SK-N-SH (cell line): Measurements from ENCODE around the gene LIMS2. TPM values are rescaled to one million over a fixed set of nuclear protein-coding genes. Genes with fewer than 3 reads are reported as not detected.

Experiments
- CTCF ChIA-PET: fragments of 300-600, 350-600 bp; formaldehyde crosslinking; extraction: SDS; loops from one replicate; lab custom pipeline; 2021; lab: Yijun Ruan, JAX
- POLR2A ChIA-PET: fragments of 350-600 bp; sonication (Branson Sonifier 250); formaldehyde crosslinking; extraction: SDS; loops from one replicate; lab custom pipeline; 2020; ENCODE audit warnings: antibody characterized with exemption, inconsistent platforms; lab: Yijun Ruan, JAX
- DNase-seq: peaks from one replicate; pipeline ENCODE4 v3.0.0; 2012
- H2AFZ ChIP-seq: fragments of 200-600 bp; sonication (generic); 2 replicates; pipeline ENCODE4 v1.8.1; 2016; ENCODE audit warnings: antibody characterized with exemption, mild to moderate bottlenecking, low read depth
- H3F3A ChIP-seq: fragments of 200-600 bp; sonication (generic); replicated peaks from 2 replicates; pipeline ENCODE3; 2016; ENCODE audit warnings: antibody characterized with exemption, mild to moderate bottlenecking; ENCODE audit not compliant: insufficient read depth
- H3K27ac ChIP-seq, 2 experiments: fragments of 200-500 bp in 1 of 2; fragments of 200-600 bp in 1 of 2; sonication (Bioruptor generic) in 1 of 2; sonication (generic), shearing (Covaris generic) in 1 of 2; 2 replicates each; pipeline versions ENCODE4 v1.5.1 to v1.6.1; 2014 to 2016; ENCODE audit warnings: low read depth in 2 of 2, inconsistent platforms in 1 of 2, low read length in 1 of 2, mild to moderate bottlenecking in 1 of 2, mixed read lengths in 1 of 2
- H3K27me3 ChIP-seq: fragments of 200-600 bp; sonication (generic), shearing (Covaris generic); 2 replicates; pipeline ENCODE4 v1.6.1; 2016; ENCODE audit warnings: mixed run types; ENCODE audit not compliant: insufficient read depth
- H3K36me3 ChIP-seq, 2 experiments: fragments of 200-500 bp in 1 of 2; fragments of 200-600 bp in 1 of 2; sonication (Bioruptor generic) in 1 of 2; sonication (generic) in 1 of 2; replicated peaks in 1 of 2; 2 replicates each; pipeline versions ENCODE3 to v1.5.1; 2014 to 2016; ENCODE audit warnings: low read length in 1 of 2, mild to moderate bottlenecking in 1 of 2; ENCODE audit not compliant: insufficient read depth in 2 of 2, control insufficient read depth in 1 of 2
- H3K4me1 ChIP-seq, 2 experiments: fragments of 200-500 bp in 1 of 2; fragments of 200-600 bp in 1 of 2; sonication (Bioruptor generic) in 1 of 2; sonication (generic), shearing (Covaris generic) in 1 of 2; 2 replicates each; pipeline versions ENCODE4 v1.5.1 to v1.6.1; 2014 to 2016; ENCODE audit warnings: low read depth in 1 of 2, low read length in 1 of 2, mixed run types in 1 of 2; ENCODE audit not compliant: insufficient read depth in 2 of 2, control insufficient read depth in 1 of 2
- H3K4me2 ChIP-seq: fragments of 200-600 bp; sonication (generic), shearing (Covaris generic); 2 replicates; pipeline ENCODE4 v1.6.1; 2017; ENCODE audit warnings: mixed run types
- H3K4me3 ChIP-seq, 2 experiments: fragments of 200-500 bp in 1 of 2; fragments of 200-600 bp in 1 of 2; sonication (Bioruptor generic) in 1 of 2; sonication (generic), shearing (Covaris generic) in 1 of 2; 2 replicates each; pipeline versions ENCODE4 v1.5.1 to v1.8.1; 2014 to 2016; ENCODE audit warnings: low read depth in 2 of 2, inconsistent platforms in 1 of 2, low read length in 1 of 2, mild to moderate bottlenecking in 1 of 2, mixed read lengths in 1 of 2, moderate library complexity in 1 of 2
- H3K79me2 ChIP-seq: fragments of 200-600 bp; sonication (generic); 2 replicates; pipeline ENCODE4 v1.8.1; 2017; ENCODE audit warnings: mild to moderate bottlenecking; ENCODE audit not compliant: insufficient read depth
- H3K9ac ChIP-seq: fragments of 200-600 bp; sonication (generic); 2 replicates; pipeline ENCODE4 v1.6.1; 2017; ENCODE audit warnings: mixed run types
- H3K9me2 ChIP-seq: fragments of 200-600 bp; sonication (generic); 2 replicates; pipeline ENCODE4 v1.6.1; 2017; ENCODE audit warnings: mixed run types
- H3K9me3 ChIP-seq: fragments of 200-600 bp; sonication (generic); 2 replicates; pipeline ENCODE4 v1.6.1; 2017; ENCODE audit warnings: mixed run types, mild to moderate bottlenecking, moderate library complexity
- H4K20me1 ChIP-seq: fragments of 200-600 bp; sonication (generic); 2 replicates; pipeline ENCODE4 v1.6.1; 2017; ENCODE audit warnings: mild to moderate bottlenecking, mixed run types; ENCODE audit not compliant: insufficient read depth
- GABPA ChIP-seq: IDR thresholded peaks from 2 replicates; pipeline ENCODE4 v1.4.0; 2012; ENCODE audit warnings: low read depth, mild to moderate bottlenecking
- IRF3 ChIP-seq: fragments of 150-350 bp; IDR thresholded peaks from 2 replicates; pipeline ENCODE4 v1.6.1; 2016; ENCODE audit warnings: mild to moderate bottlenecking, low read depth, low read length
- SIN3A ChIP-seq: IDR thresholded peaks from 2 replicates; pipeline ENCODE4 v1.6.1; 2012; ENCODE audit warnings: low read depth, mild to moderate bottlenecking, low read length, moderate library complexity, borderline replicate concordance
- SMC3 ChIP-seq: IDR thresholded peaks from 2 replicates; pipeline ENCODE4 v1.6.1; 2012; ENCODE audit warnings: low read depth, low read length, improper control_type of control experiment
- USF1 ChIP-seq: IDR thresholded peaks from 2 replicates; pipeline ENCODE4 v1.4.0; 2012; ENCODE audit warnings: low read depth, borderline replicate concordance
- WGBS: methylation state at CpG from one replicate; pipeline ENCODE4 v1.1.6; 2017; ENCODE audit warnings: low lambda C conversion rate; 5-methylcytosine and 5-hydroxymethylcytosine counted together
- polyA plus RNA-seq, 3 experiments: library from polyadenylated mRNA; depleted of rRNA; stranded (reverse); fragments of >200 nt; gene quantifications; 2 replicates each; pipeline ENCODE4 v1.2.3, GENCODE V29; 2012
- TF ChIP-seq, protein P1 (sequence below): IDR thresholded peaks from 2 replicates; pipeline ENCODE4 v1.4.0; 2012; ENCODE audit warnings: low read depth, borderline replicate concordance
- TF ChIP-seq, protein P2 (sequence below): fragments of 200-600 bp; sonication (generic); IDR thresholded peaks from 2 replicates; pipeline ENCODE4 v1.6.1; 2017; ENCODE audit warnings: antibody characterized with exemption, mild to moderate bottlenecking, moderate library complexity

The LIMS2 gene
- polyA plus RNA-seq, 1 of the 3 experiments (the other 2 are of a cell fraction): 2.7 TPM

GRCh38 chr2:127707890-127708648 lies 32.7 kb upstream of the LIMS2 start:
- Histone ChIP-seq H3K27ac (no peak overlapping the region), H3K36me3 (peaks cover 38 to 53% of the 10 kb centered on the region in 2 experiments), H3K9me2 (no peaks in the 10 kb centered on the region), H3K27me3 (no peaks in the 10 kb centered on the region), H3K4me1 (peaks cover 6 to 13% of the 10 kb centered on the region in 2 experiments; a peak in 2 of 4 replicates), H4K20me1 (no peaks in the 10 kb centered on the region), H3K79me2 (peaks cover 20% of the 10 kb centered on the region), H2AFZ (no peak overlapping the region), H3K9me3 (no peaks in the 10 kb centered on the region), H3F3A (peaks cover 21% of the 10 kb centered on the region), H3K4me3 (no peak overlapping the region), H3K4me2 (no peak overlapping the region), H3K9ac (no peak overlapping the region)
- WGBS: 81% methylated on average over 8 of the region's 9 CpGs
- POLR2A ChIA-PET: interaction anchor here (0.6 kb wide), 1 partner anchor 331 kb away, joined by 3 read pairs; no protein-coding TSS in a partner anchor
- no peak for TF ChIP-seq SMC3
- no peak for TF ChIP-seq IRF3
- TF ChIP-seq USF1: no peak
- CTCF ChIA-PET: interaction anchor here (0.7 kb wide), 1 partner anchor 117 kb away, joined by 3 read pairs; no protein-coding TSS in a partner anchor
- no peak for DNase-seq

- 99% methylated on average over 12 of the region's 14 CpGs for WGBS
- Histone ChIP-seq H3K9me3 (no peaks in the 10 kb centered on the region), H3K27me3 (no peaks in the 10 kb centered on the region), H3K4me1 (peaks cover 6 to 17% of the 10 kb centered on the region in 2 experiments; a peak in 3 of 4 replicates), H4K20me1 (no peaks in the 10 kb centered on the region), H3K36me3 (peaks cover 44 to 55% of the 10 kb centered on the region in 2 experiments), H3K27ac (no peak overlapping the region; a peak in 1 of 4 replicates), H3K4me3 (no peak overlapping the region), H3K4me2 (no peak overlapping the region), H3F3A (peaks cover 29% of the 10 kb centered on the region)
- DNase-seq: peak; percentile 55
- ChIA-PET POLR2A (no interaction called here), CTCF (interaction anchor here (1.2 to 3.2 kb wide), 4 partner anchors 7 to 56 kb away, joined by 3 to 15 read pairs (median 4); no protein-coding TSS in a partner anchor)
- TF ChIP-seq, protein P1, sequence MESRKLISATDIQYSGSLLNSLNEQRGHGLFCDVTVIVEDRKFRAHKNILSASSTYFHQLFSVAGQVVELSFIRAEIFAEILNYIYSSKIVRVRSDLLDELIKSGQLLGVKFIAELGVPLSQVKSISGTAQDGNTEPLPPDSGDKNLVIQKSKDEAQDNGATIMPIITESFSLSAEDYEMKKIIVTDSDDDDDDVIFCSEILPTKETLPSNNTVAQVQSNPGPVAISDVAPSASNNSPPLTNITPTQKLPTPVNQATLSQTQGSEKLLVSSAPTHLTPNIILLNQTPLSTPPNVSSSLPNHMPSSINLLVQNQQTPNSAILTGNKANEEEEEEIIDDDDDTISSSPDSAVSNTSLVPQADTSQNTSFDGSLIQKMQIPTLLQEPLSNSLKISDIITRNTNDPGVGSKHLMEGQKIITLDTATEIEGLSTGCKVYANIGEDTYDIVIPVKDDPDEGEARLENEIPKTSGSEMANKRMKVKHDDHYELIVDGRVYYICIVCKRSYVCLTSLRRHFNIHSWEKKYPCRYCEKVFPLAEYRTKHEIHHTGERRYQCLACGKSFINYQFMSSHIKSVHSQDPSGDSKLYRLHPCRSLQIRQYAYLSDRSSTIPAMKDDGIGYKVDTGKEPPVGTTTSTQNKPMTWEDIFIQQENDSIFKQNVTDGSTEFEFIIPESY: no peak
- no peak for TF ChIP-seq GABPA
- no peak for TF ChIP-seq USF1
- TF ChIP-seq, protein P2, sequence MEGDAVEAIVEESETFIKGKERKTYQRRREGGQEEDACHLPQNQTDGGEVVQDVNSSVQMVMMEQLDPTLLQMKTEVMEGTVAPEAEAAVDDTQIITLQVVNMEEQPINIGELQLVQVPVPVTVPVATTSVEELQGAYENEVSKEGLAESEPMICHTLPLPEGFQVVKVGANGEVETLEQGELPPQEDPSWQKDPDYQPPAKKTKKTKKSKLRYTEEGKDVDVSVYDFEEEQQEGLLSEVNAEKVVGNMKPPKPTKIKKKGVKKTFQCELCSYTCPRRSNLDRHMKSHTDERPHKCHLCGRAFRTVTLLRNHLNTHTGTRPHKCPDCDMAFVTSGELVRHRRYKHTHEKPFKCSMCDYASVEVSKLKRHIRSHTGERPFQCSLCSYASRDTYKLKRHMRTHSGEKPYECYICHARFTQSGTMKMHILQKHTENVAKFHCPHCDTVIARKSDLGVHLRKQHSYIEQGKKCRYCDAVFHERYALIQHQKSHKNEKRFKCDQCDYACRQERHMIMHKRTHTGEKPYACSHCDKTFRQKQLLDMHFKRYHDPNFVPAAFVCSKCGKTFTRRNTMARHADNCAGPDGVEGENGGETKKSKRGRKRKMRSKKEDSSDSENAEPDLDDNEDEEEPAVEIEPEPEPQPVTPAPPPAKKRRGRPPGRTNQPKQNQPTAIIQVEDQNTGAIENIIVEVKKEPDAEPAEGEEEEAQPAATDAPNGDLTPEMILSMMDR: no peak
- no peak for TF ChIP-seq SIN3A
- TF ChIP-seq, all 33 proteins: peak for 0
- H3K79me2 ChIP-seq: peaks cover 30% of the 10 kb centered on the region
- H2AFZ ChIP-seq: no peak overlapping the region
- H3K9me2 ChIP-seq: no peaks in the 10 kb centered on the region
- H3K9ac ChIP-seq: no peak overlapping the region
Measured at GRCh38 chr2:127706215-127706990, 31.1 kb upstream of the LIMS2 start.
